Loucy (cell line): ENCODE results near the gene TNFRSF1B.

Experiments
- H2AFZ ChIP-seq: fragments of 200-600 bp; sonication (generic); 2 replicates; pipeline ENCODE4 v1.6.0; 2016; ENCODE audit warnings: antibody characterized with exemption, mild to moderate bottlenecking, low read length, moderate library complexity
- H3F3A ChIP-seq: fragments of 200-600 bp; 2 replicates; pipeline ENCODE4 v1.6.0; 2016; ENCODE audit warnings: antibody characterized with exemption, low read depth, mild to moderate bottlenecking
- H3K27me3 ChIP-seq: fragments of 200-600 bp; sonication (generic); 2 replicates; pipeline ENCODE4 v1.6.1; 2014; ENCODE audit warnings: low read length, mild to moderate bottlenecking; ENCODE audit not compliant: insufficient read depth, poor library complexity, severe bottlenecking
- H3K36me3 ChIP-seq: fragments of 200-600 bp; sonication (generic); 2 replicates; pipeline ENCODE4 v1.6.1; 2016; ENCODE audit warnings: low read length; ENCODE audit not compliant: insufficient read depth
- H3K4me1 ChIP-seq: fragments of 200-600 bp; sonication (generic); 2 replicates; pipeline ENCODE4 v1.5.1; 2014; ENCODE audit warnings: low read length, mild to moderate bottlenecking; ENCODE audit not compliant: insufficient read depth, poor library complexity, severe bottlenecking
- H3K4me2 ChIP-seq: fragments of 200-600 bp; sonication (generic); 2 replicates; pipeline ENCODE4 v1.6.0; 2014; ENCODE audit warnings: antibody characterized with exemption, low read length, low read depth, mild to moderate bottlenecking; ENCODE audit not compliant: poor library complexity, severe bottlenecking
- H3K4me3 ChIP-seq: fragments of 200-600 bp; sonication (generic); 2 replicates; pipeline ENCODE4 v1.5.1; 2014; ENCODE audit warnings: low read length, mild to moderate bottlenecking, mixed read lengths; ENCODE audit not compliant: poor library complexity, severe bottlenecking
- H3K79me2 ChIP-seq: fragments of 200-600 bp; sonication (generic); 2 replicates; pipeline ENCODE4 v1.6.1; 2014; ENCODE audit warnings: low read length; ENCODE audit not compliant: insufficient read depth
- H3K9ac ChIP-seq: fragments of 200-600 bp; sonication (generic); 2 replicates; pipeline ENCODE4 v1.6.0; 2014; ENCODE audit warnings: mild to moderate bottlenecking, low read depth, low read length, moderate library complexity; ENCODE audit not compliant: poor library complexity, severe bottlenecking
- H3K9me2 ChIP-seq: fragments of 200-600 bp; sonication (generic); replicated peaks from 2 replicates; pipeline ENCODE4 v1.6.1; 2016; ENCODE audit warnings: low read depth, low read length, mixed read lengths
- H3K9me3 ChIP-seq: fragments of 200-600 bp; sonication (generic); 2 replicates; pipeline ENCODE4 v1.6.1; 2014; ENCODE audit warnings: mild to moderate bottlenecking, antibody characterized with exemption, low read length, low read depth; ENCODE audit not compliant: insufficient read depth
- H4K20me1 ChIP-seq: fragments of 200-600 bp; sonication (generic); 2 replicates; pipeline ENCODE4 v1.6.0; 2014; ENCODE audit warnings: antibody characterized with exemption, low read length, mild to moderate bottlenecking; ENCODE audit not compliant: insufficient read depth, poor library complexity, severe bottlenecking
- CTCF ChIP-seq: fragments of 200-600 bp; sonication (generic); conservative IDR thresholded peaks from 2 replicates; pipeline ENCODE4 v1.5.1; 2014; ENCODE audit warnings: mild to moderate bottlenecking, antibody characterized with exemption, low read length
- EZH2phosphoT487 ChIP-seq: fragments of 200-600 bp; IDR thresholded peaks from 2 replicates; pipeline ENCODE4 v1.6.1; 2018; ENCODE audit warnings: antibody characterized with exemption, mild to moderate bottlenecking, moderate library complexity, borderline replicate concordance

TNFRSF1B gene

GRCh38 chr1:12202577-12202976, 35.8 kb downstream of the TNFRSF1B start:
- Histone ChIP-seq H3K36me3 (peaks cover 33% of the 10 kb centered on the region; the same call in 1 of the 2 replicates), H3K4me1 (no peaks in the 10 kb centered on the region)

GRCh38 chr1:12203216-12204007, 36.6 kb downstream of the TNFRSF1B start:
- Histone ChIP-seq H3F3A (no peaks in the 10 kb centered on the region), H3K27me3 (no peaks in the 10 kb centered on the region), H3K9ac (no peak overlapping the region), H4K20me1 (no peaks in the 10 kb centered on the region), H3K36me3 (peaks cover 28% of the 10 kb centered on the region; the same call in 1 of the 2 replicates), H3K4me1 (no peaks in the 10 kb centered on the region), H3K4me3 (no peak overlapping the region), H3K79me2 (no peaks in the 10 kb centered on the region), H3K4me2 (no peak overlapping the region), H3K9me2 (no peaks in the 10 kb centered on the region), H2AFZ (no peak overlapping the region), H3K9me3 (no peaks in the 10 kb centered on the region)
- no peak; the same call in 1 of the 2 replicates for TF ChIP-seq CTCF
- TF ChIP-seq EZH2phosphoT487, result no peak

More at GRCh38 chr1:12202577-12202976, 35.8 kb downstream of the TNFRSF1B start:
- Histone ChIP-seq H3K27me3 (no peaks in the 10 kb centered on the region), H3F3A (no peaks in the 10 kb centered on the region), H2AFZ (no peak overlapping the region), H3K4me2 (no peak overlapping the region), H4K20me1 (no peaks in the 10 kb centered on the region), H3K9ac (no peak overlapping the region), H3K79me2 (no peaks in the 10 kb centered on the region), H3K9me3 (no peaks in the 10 kb centered on the region), H3K9me2 (no peaks in the 10 kb centered on the region), H3K4me3 (no peak overlapping the region)
- TF ChIP-seq EZH2phosphoT487, result no peak

- no peaks in the 10 kb centered on the region for H3K9me2 ChIP-seq
- no peaks in the 10 kb centered on the region for H3F3A ChIP-seq
- H3K36me3 ChIP-seq, result peaks cover 28% of the 10 kb centered on the region; the same call in 1 of the 2 replicates
- no peak for TF ChIP-seq EZH2phosphoT487
- no peak overlapping the region for H3K9ac ChIP-seq
- peaks cover 2% of the 10 kb centered on the region for H3K4me1 ChIP-seq
- H2AFZ ChIP-seq, result no peak overlapping the region
- no peak overlapping the region for H3K4me3 ChIP-seq
- no peaks in the 10 kb centered on the region for H4K20me1 ChIP-seq
- no peak overlapping the region for H3K4me2 ChIP-seq
- H3K9me3 ChIP-seq, result no peaks in the 10 kb centered on the region
- no peaks in the 10 kb centered on the region for H3K27me3 ChIP-seq
- H3K79me2 ChIP-seq, result no peaks in the 10 kb centered on the region
These were observed 37.3 kb downstream of the TNFRSF1B start for GRCh38 chr1:12204140-12204539.

- Histone ChIP-seq H3K9me3 (no peaks in the 10 kb centered on the region), H2AFZ (no peak overlapping the region), H3K9me2 (no peaks in the 10 kb centered on the region), H3K4me2 (no peak overlapping the region), H3K4me1 (peaks cover 8% of the 10 kb centered on the region), H4K20me1 (no peaks in the 10 kb centered on the region), H3K9ac (no peak overlapping the region), H3K27me3 (no peaks in the 10 kb centered on the region), H3F3A (no peaks in the 10 kb centered on the region), H3K36me3 (peaks cover 28% of the 10 kb centered on the region; the same call in 1 of the 2 replicates), H3K4me3 (no peak overlapping the region), H3K79me2 (no peaks in the 10 kb centered on the region)
- no peak for TF ChIP-seq CTCF
- TF ChIP-seq EZH2phosphoT487, result no peak
These were observed 38.2 kb downstream of the TNFRSF1B start for GRCh38 chr1:12204754-12205658.
